HG03442 (cell line): ENCODE data around the gene C1QB.

Experiments
- ATAC-seq: cut with Tn5 transposase; IDR thresholded peaks from one replicate; pipeline ENCODE4 v1.9.1; 2021; ENCODE audit warnings: mild to moderate bottlenecking, moderate library complexity; ENCODE audit not compliant: unreplicated experiment

Gene C1QB

GRCh38 chr1:22652881-22653316 lies at the start of gene C1QB:
TSS of gene C1QB (plus strand) at chr1:22653236. CDS start at chr1:22659463, 6,227 bp downstream.
- ATAC-seq, result no peak

GRCh38 chr1:22606161-22606560 lies 46.9 kb upstream of the C1QB start:
- no peak for ATAC-seq

GRCh38 chr1:22607154-22607553 lies 45.9 kb upstream of the C1QB start:
- no peak for ATAC-seq

GRCh38 chr1:22608361-22608760 lies 44.7 kb upstream of the C1QB start:
- ATAC-seq, result no peak

- ATAC-seq, result no peak
These were observed 43.7 kb upstream of the C1QB start for GRCh38 chr1:22609291-22609690.

- ATAC-seq, result no peak
These were observed 41.5 kb upstream of the C1QB start for GRCh38 chr1:22611530-22611947.

- ATAC-seq, result no peak
These were observed 40.1 kb upstream of the C1QB start for GRCh38 chr1:22612671-22613571.

- ATAC-seq, result no peak
These were observed 39.5 kb upstream of the C1QB start for GRCh38 chr1:22613572-22613918.

GRCh38 chr1:22613951-22614350 lies 39.1 kb upstream of the C1QB start:
- no peak for ATAC-seq

GRCh38 chr1:22615886-22616285 lies 37.1 kb upstream of the C1QB start:
- no peak for ATAC-seq

- no peak for ATAC-seq
These were observed 36.5 kb upstream of the C1QB start for GRCh38 chr1:22616571-22616970.

GRCh38 chr1:22618056-22618455 lies 35.0 kb upstream of the C1QB start:
- no peak for ATAC-seq

- ATAC-seq, result no peak
These were observed 33.8 kb upstream of the C1QB start for GRCh38 chr1:22619252-22619651.

GRCh38 chr1:22619798-22620197 lies 33.2 kb upstream of the C1QB start:
- no peak for ATAC-seq

- ATAC-seq, result no peak
These were observed 31.3 kb upstream of the C1QB start for GRCh38 chr1:22621761-22622160.

GRCh38 chr1:22625262-22625925 lies 27.6 kb upstream of the C1QB start:
- no peak for ATAC-seq

- no peak for ATAC-seq
These were observed 26.5 kb upstream of the C1QB start for GRCh38 chr1:22626237-22627157.

- no peak for ATAC-seq
These were observed 25.7 kb upstream of the C1QB start for GRCh38 chr1:22627331-22627730.

- no peak for ATAC-seq
These were observed 24.2 kb upstream of the C1QB start for GRCh38 chr1:22628698-22629444.

- no peak for ATAC-seq
These were observed 23.1 kb upstream of the C1QB start for GRCh38 chr1:22629886-22630285.
